Left lung (tissue), 10 donors: ENCODE data around the gene KANTR. TPM values are rescaled to one million over a fixed set of nuclear protein-coding genes. Genes with fewer than 3 reads are reported as not detected.

ENCODE experiments used
- ATAC-seq: fragments of 200-7000 bp; cut with Tn5 transposase; one replicate; pipeline ENCODE4 v1.9.1; 2020; ENCODE audit warnings: moderate library complexity
- DNase-seq, 4 donors: peaks; one replicate each; pipeline ENCODE4 v3.0.0-alpha.2; 2013 to 2020
- H3K27ac ChIP-seq, 2 donors: fragments of 200-600 bp; sonication (generic) in 1 of 2; one replicate each; pipeline versions ENCODE4 v1.5.0 to v1.8.0; 2020 to 2021
- H3K27me3 ChIP-seq, 2 donors: fragments of 200-600 bp; sonication (generic) in 1 of 2; one replicate each; pipeline versions ENCODE4 v1.5.0 to v1.8.0; 2020 to 2021
- H3K36me3 ChIP-seq, 2 donors: fragments of 200-600 bp; sonication (generic) in 1 of 2; one replicate each; pipeline versions ENCODE4 v1.5.0 to v1.8.0; 2020 to 2021
- H3K4me1 ChIP-seq, 2 donors: fragments of 200-600 bp; one replicate each; pipeline ENCODE4 v1.8.0; 2021
- H3K4me3 ChIP-seq, 2 donors: fragments of 200-600 bp; sonication (generic) in 1 of 2; one replicate each; pipeline versions ENCODE4 v1.5.0 to v1.8.0; 2020 to 2021; ENCODE audit warnings: mild to moderate bottlenecking in 1 of 2
- H3K9me3 ChIP-seq, 2 donors: fragments of 200-600 bp; sonication (generic) in 1 of 2; one replicate each; pipeline versions ENCODE4 v1.5.0 to v1.8.0; 2020 to 2021
- CTCF ChIP-seq, 2 donors: fragments of 200-600 bp; sonication (generic) in 1 of 2; IDR thresholded peaks; one replicate each; pipeline versions ENCODE4 v1.5.0 to v1.8.0; 2021; ENCODE audit warnings: antibody characterized with exemption in 2 of 2
- intact Hi-C, 2 donors: fragments of 100-400 bp; cut with DNase I; formaldehyde crosslinking; loops; one replicate each; pipeline versions ENCODE4 v1.11.2 to v1.14.2; 2022
- polyA plus RNA-seq, 6 donors: library from polyadenylated mRNA; unstranded; fragments of 120-200 nt; gene quantifications; one replicate each; pipeline ENCODE4 v1.2.1, GENCODE V29; 2013; ENCODE audit not compliant: insufficient read length in 6 of 6
- total RNA-seq, 2 donors: library from RNA; stranded (reverse); fragmentation: NEBNext Ultra II Directional; extraction: Animal tissue kit (Norgen Biotek cat#: 25700); gene quantifications; one replicate each; pipeline ENCODE4 v1.2.1, GENCODE V29; 2021
- donor health status: DM: no; HTN: yes; CAD: no.
- donor health status: DM: no; HTN: no; CAD: no.

The KANTR gene
- total and polyA plus RNA-seq, 8 donors, result 7.8 to 41.3 (median 21.0) TPM

GRCh38 chrX:53084863-53085262, 9.1 kb upstream of the KANTR start:
- H3K36me3 ChIP-seq, result peaks cover 0 to 9% of the 10 kb centered on the region in 2 donors
- H3K27ac ChIP-seq, result no peak overlapping the region
- H3K27me3 ChIP-seq, result no peaks in the 10 kb centered on the region
- DNase-seq (no peak), ATAC-seq (no peak)
- peaks cover 0 to 3% of the 10 kb centered on the region in 2 donors for H3K4me1 ChIP-seq
- intact Hi-C loops, result no loop called here
- no peak overlapping the region for H3K4me3 ChIP-seq
- no peak for TF ChIP-seq CTCF (IDR thresholded peaks at IDR 0.05)
- no peaks in the 10 kb centered on the region for H3K9me3 ChIP-seq

GRCh38 chrX:53085661-53086229, 8.2 kb upstream of the KANTR start:
- intact Hi-C loops, result no loop called here

GRCh38 chrX:53086464-53086863, 7.5 kb upstream of the KANTR start:
- no peak for ATAC-seq
- intact Hi-C loops, result no loop called here
- Histone ChIP-seq H3K4me1 (peaks cover 0 to 3% of the 10 kb centered on the region in 2 donors), H3K27me3 (no peaks in the 10 kb centered on the region), H3K4me3 (no peak overlapping the region), H3K27ac (no peak overlapping the region), H3K36me3 (peaks cover 0 to 9% of the 10 kb centered on the region in 2 donors), H3K9me3 (no peaks in the 10 kb centered on the region)
- DNase-seq, result no peak
- no peak for TF ChIP-seq CTCF (IDR thresholded peaks at IDR 0.05)

More at GRCh38 chrX:53085661-53086229, 8.2 kb upstream of the KANTR start:
- TF ChIP-seq CTCF (IDR thresholded peaks at IDR 0.05), result no peak
- Histone ChIP-seq H3K4me1 (peaks cover 0 to 3% of the 10 kb centered on the region in 2 donors), H3K36me3 (peaks cover 0 to 9% of the 10 kb centered on the region in 2 donors), H3K4me3 (no peak overlapping the region), H3K27ac (no peak overlapping the region), H3K27me3 (no peaks in the 10 kb centered on the region), H3K9me3 (no peaks in the 10 kb centered on the region)
- DNase-seq, result no peak
- ATAC-seq, result no peak

GRCh38 chrX:53087388-53087831, 6.5 kb upstream of the KANTR start:
- Histone ChIP-seq H3K4me3 (no peak overlapping the region), H3K4me1 (peaks cover 0 to 3% of the 10 kb centered on the region in 2 donors), H3K9me3 (no peaks in the 10 kb centered on the region), H3K27me3 (no peaks in the 10 kb centered on the region), H3K36me3 (peaks cover 0 to 9% of the 10 kb centered on the region in 2 donors), H3K27ac (no peak overlapping the region)
- no peak for DNase-seq
- no peak for TF ChIP-seq CTCF (IDR thresholded peaks at IDR 0.05)
- no peak for ATAC-seq
- intact Hi-C loops, result no loop called here

GRCh38 chrX:53088136-53088974, 5.6 kb upstream of the KANTR start:
- Histone ChIP-seq H3K4me1 (peaks cover 0 to 3% of the 10 kb centered on the region in 2 donors), H3K27ac (peak overlapping the region; percentile 59 to 64), H3K36me3 (peaks cover 0 to 9% of the 10 kb centered on the region in 2 donors), H3K4me3 (peak overlapping the region; percentile 10 to 22), H3K9me3 (no peaks in the 10 kb centered on the region), H3K27me3 (no peaks in the 10 kb centered on the region)
- DNase-seq, result peak; percentile 56 to 89 (median 80)
- TF ChIP-seq CTCF (IDR thresholded peaks at IDR 0.05), result no peak
- intact Hi-C loops, result no loop called here
- peak; percentile 82 for ATAC-seq
